ENCODE results near the gene GINS2.

Gene GINS2

DNA sequence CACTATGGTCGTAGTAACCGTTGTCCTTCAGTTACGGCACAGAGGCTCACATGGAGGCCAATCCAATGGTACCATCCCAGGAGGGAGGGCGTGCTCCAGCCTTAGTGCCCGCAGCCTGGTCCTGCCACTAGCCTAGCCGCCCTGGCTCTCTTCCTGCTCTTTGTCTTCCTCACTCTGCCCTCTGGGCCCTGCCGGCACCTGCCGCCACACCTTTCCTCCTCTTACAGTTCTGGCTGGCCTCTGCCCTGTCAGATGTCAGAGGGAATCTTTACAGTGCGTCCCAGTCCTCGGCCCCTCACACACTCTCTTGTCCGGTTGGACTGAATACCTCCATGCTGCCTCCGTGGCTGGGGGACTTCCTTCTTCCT is 23.4 kb downstream of the GINS2 start:
- no peak for DNase-seq

DNA sequence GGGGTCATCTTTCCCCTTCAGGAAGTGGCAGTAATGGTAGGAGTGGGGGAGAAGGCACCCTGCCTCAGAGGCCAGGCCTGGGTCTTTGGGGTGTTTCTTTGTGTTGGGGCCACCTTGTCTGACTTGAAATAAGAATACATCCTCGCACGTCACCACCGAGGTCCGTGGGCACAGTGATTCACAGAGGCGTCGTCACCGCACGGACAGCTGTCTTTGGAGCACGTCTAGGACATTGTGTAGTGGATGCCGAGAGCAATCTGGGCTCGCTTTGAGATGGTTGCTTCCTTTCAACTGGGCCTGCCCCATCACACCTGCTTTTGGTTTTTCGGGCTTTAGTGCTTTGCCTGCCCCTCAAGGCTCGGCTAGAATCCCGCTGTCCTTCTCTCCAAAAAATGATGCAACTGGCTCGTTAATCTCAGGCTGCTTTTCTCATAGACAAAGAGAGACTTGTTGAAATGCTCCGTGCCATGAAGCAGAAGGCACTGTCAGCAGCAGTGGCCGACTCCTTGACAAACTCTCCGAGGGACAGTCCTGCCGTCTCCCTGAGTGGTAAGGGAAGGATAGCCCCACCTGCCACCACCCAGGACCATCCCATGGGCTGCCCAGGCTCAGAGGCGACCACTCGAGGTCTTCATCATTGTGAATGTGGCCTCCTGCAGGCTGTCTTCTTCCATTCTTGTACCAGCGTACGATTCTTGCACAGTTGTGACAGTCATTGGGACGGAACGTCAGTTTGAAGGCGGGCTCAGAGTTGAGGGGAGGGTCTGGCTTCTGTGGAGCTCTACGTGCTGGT is 24.0 kb downstream of the GINS2 start:
- no peak for DNase-seq

DNA sequence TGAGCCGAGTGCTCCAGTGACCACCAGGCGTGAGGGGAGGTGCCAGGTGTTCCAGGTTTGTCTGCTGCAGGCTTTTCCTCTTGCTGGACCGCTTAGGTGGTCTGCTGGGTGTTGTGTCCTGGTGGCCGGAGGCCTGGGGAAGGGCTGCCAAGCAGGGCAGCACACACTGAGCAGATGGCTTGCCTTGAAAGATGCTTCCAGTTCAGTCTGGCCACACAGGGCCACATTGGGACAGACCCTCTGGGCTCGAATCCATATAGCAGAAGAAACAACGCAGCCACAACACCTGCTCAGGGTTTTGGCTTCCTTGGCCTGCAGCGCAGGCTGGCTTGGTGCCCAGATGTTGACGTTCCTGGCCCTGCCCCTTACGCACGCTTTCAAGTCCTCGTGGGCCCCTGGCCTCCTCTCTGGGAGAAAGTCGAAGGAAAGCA is 24.8 kb downstream of the GINS2 start:
- peak; percentile 50 for DNase-seq

DNA sequence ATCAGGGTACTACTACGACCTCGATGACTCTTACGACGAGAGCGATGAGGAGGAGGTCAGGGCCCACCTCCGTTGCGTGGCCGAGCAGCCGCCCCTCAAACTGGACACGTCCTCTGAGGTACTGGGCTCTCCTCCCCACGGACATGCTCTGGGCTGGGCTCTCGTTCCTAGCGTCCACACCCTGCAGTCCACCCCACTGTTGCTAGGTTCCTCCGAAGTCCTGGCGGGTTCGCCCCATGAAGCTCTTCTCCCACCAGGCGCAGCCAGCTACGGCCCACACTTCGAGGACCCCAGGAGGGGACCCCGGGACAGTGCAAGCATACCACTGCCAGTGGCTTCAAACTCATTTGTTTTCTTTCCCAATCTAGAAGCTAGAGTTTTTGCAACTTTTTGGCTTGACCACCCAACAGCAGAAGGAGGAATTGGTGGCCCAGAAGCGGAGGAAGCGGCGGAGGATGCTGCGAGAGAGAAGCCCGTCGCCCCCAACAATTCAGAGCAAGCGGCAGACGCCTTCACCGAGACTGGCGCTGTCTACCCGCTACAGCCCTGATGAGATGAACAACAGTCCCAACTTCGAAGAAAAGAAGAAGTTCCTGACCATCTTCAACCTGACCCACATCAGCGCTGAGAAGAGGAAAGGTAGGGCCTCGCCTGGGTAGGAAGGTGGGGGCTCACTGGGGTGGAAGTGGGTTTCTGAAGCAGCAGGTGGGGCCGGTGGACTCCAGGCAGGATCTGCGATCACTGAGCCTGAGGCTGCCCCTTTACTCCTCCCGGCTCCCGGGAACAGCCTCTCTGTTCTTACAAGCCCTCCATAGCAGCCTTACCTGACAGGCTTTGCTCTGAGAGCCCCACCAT is 25.6 kb downstream of the GINS2 start:
- DNase-seq: no peak

DNA sequence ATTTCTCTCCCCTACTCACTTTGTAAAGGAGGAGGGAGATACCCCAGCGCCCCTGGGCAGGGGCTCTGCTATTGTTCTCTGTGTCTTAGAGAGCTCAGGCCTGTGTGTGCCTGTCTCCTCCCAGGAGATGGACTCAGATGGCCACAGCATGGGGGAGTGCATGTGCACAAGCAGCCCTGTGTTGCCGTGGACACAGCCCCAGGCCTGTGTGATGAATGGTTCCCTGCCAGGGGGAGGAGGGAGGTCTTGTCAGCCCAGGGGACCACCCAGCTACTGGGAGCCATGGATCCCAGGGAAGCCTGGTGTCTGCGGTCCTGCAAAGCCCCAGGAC is 26.3 kb downstream of the GINS2 start:
- no peak for DNase-seq

DNA sequence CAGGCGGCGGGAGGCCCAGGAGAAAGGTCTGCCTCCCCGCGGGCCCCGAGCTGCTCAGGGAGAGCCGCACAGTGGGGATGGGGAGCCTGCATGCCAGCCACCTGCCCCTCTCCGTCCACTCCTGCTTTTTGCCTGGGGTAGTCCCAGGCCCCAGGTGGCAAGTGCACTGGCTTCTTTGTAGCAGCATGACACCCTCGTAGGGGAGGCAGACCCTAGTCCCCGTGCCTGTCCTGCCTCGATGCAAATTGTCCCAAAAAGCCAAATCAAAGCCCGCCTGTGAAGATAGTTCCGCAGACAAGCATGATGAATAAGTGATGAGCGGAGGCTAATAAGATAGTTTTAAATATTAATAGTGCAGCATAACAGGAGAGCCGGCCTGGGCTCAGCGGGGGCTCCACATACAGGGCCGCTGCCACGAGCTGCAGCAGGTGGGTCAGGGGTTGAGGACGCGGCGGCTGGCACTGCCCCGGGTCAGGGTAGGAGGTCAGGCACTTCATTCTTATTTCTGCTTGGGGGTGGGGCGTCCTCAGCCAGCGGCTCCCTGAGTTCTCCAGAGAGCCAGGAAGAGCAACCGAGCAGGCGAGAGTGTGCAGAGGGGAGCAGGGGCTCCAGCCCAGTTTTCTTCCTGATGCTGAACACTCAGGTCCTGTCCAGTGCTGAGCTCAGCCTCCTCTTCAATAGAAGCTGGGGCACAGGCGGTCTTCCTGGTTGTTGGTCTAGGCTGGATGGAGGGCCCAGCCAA is 26.8 kb downstream of the GINS2 start:
- no peak for DNase-seq

DNA sequence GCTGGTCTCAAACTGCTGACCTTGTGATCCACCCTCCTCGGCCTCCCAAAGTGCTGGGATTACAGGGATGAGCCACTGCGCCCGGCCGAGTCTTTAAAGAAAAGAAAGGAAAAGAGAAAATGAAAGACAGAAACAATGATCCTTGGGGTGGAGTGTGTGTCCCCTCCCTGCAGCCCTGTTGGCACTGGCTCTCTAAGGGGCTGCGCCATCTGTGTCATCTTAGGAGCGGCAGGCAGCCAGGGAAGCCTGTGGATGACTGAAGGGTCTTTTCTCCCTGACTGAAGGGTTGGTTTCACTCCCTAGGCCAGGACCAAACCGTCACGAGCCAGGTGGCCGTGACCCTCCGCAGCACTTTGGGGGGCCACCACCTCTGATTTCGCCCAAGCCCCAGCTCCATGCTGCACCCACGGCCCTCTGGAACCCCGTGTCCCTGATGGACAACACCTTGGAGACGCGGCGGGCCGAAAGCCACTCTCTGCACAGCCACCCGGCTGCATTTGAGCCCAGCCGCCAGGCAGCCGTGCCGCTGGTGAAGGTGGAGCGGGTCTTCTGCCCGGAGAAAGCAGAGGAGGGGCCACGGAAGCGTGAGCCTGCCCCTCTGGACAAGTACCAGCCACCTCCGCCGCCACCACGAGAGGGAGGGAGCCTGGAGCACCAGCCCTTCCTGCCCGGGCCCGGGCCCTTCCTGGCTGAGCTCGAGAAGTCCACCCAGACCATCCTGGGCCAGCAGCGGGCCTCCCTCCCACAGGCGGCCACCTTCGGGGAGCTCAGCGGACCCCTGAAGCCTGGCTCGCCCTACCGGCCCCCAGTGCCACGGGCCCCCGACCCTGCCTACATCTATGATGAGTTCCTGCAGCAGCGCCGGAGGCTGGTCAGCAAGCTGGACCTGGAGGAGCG is 27.7 kb downstream of the GINS2 start:
- no peak for DNase-seq

DNA sequence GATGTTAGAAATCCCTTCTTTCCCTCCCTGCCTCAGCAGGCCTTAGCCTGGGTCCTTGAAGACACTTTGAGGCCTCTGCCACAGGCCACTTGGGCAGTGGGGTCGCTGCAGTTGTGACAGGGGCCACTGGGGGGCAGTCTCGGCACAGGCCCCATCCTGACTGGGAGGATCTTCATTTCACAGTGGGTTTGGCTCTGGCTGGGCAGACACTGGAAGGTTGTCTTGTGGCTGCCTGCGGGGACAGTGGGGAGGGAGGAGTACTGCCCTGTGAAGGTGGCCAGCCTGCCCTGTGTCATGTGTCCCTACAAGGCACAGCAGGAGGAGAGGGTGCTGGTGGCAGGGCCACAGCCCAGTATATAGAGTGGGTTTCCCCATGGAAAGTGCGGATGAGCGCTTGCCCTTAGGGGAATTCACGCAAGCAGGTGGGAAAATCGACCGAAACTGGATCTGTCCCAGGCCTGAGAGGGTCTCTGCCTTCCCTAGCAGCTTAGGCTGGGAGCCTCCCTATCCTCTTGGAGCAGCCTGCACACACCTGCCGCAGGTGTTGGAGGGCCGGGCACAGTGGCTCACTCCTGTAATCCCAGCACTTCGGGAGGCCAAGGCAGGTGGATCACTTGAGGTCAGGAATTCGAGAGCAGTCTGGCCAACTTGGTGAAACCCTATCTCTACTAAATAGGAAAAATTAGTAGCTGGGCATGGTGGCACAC is 28.8 kb downstream of the GINS2 start:
- peak; percentile 6 for DNase-seq

DNA sequence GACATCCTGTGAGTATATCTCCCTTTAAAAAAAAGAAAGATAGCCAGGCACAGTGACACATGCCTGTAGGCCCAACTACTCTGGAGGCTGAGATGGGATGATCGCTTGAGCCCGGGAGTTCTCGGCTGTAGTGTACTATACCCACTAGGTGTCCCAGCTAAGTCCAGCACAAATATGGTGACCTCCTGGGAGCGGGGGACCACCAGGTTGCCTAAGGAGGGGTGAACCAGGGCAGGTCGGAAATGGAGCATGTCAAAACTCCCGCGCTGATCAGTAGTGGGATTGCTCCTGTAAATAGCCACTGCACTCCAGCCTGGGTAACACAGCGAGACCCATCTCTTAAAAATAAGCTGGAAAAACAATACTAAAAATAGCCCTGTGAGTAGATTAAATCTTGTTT is 29.4 kb downstream of the GINS2 start:
- no peak for DNase-seq

DNA sequence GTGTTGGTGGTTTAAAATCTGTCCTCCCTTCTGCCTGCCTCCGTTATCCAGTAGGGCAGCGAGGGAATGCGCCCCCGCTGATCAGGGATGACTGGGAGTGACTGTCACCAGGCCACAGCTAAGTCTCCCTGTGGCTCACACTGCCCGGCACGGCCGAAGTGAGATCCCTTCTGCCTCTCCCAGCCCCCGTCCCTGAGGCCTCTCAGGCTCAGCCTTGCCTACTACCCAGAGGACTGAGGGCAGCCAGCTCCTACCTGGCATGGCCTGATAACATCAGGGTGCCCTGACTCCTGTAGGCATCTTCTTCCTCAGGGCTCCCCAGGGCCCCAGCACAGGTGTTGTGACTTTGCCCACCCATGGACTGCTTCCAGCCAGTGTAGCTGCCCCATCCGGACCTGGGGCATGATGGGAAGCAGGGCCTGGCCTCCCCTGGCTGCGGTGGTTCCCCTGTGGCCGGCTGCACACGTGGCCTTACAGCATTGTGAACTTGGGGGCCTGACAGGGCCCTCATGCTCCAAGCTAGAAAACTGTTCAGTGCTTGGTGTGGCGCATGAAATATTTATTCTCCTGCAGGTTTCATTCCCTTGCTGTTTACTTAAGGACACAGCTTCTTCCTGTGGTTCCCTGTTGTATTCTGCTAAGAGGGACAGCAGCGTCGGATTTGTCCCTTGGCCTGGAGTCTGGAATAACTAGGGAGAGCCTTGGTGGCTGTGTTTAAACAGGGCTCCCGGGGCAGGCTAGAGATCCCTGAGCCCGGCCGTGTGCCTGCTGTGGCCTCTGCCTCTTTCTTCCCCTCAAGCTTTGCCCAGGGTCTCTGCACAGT is 30.0 kb downstream of the GINS2 start:
- DNase-seq: no peak

DNA sequence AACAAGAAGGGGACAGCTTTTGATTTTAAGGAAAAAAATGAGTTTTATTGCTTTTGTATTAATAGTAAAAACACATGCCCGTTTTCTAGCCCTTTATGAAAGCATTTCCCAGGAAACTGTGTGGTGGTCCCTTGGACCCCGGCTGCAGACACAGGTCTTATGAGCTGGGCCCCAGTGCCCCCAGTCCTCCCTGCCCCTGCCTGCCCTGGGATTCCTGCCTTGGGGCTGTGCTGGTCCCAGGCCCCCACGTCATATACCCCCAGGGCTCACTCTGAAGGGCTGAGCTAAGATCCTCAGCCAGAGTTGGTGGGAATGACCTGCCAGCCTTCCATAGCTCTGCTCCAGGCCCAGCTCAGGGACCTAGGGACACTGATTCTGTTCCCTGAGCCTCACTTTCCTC is 30.8 kb downstream of the GINS2 start:
- DNase-seq: no peak

DNA sequence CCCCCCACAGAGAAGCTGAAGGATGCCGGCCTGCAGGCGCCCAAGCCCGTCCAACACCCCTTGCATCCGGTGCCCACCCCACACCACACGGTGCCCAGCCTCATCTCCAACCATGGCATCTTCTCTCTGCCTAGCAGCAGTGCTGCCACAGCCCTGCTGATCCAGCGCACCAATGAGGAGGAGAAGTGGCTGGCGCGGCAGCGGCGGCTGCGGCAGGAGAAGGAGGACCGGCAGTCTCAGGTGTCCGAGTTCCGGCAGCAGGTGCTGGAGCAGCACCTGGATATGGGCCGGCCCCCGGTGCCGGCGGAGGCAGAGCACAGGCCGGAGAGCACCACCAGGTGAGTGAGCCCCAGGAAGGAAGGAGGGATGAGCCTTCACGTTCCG is 31.5 kb downstream of the GINS2 start:
- no peak for DNase-seq

DNA sequence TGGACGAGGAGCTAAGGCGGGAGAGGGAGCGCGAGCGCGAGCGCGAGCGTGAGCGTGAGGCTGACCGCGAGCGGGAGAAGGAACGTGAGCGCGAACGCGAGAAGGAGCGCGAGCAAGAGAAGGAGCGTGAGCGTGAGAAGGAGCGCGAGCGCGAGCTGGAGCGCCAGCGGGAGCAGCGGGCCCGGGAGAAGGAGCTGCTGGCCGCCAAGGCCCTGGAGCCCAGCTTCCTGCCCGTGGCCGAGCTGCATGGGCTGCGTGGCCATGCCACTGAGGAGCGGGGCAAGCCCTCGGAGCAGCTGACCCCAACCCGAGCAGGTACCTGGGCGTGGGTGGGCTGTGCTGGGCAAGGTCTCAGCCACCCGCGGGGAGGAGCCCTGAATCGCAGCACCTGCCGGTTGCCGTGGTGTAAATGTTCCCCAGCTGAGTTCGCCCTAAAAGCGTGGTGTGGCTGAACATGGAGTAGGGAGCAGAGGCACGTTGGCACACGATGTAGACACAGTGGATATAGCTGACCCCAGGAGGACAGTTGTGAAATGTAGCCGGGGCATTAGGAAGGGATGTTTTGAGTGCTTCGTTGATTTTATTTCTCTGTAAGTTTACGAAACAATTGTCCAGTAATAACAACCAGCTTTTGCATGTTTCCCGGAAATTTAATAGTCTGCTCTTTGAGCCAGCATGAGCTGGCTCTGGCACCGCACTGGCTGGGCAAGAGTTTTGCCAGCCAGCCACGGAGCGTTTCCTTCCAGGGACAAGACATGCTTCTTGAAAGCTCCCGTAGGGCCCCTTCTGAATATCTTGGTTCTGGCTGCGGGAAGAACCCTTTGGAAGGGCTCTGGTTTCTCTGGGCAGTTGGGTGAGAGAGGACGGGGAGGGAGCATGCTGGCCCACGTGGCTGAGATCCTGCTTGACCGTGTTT is 32.1 kb downstream of the GINS2 start:
- DNase-seq: no peak

DNA sequence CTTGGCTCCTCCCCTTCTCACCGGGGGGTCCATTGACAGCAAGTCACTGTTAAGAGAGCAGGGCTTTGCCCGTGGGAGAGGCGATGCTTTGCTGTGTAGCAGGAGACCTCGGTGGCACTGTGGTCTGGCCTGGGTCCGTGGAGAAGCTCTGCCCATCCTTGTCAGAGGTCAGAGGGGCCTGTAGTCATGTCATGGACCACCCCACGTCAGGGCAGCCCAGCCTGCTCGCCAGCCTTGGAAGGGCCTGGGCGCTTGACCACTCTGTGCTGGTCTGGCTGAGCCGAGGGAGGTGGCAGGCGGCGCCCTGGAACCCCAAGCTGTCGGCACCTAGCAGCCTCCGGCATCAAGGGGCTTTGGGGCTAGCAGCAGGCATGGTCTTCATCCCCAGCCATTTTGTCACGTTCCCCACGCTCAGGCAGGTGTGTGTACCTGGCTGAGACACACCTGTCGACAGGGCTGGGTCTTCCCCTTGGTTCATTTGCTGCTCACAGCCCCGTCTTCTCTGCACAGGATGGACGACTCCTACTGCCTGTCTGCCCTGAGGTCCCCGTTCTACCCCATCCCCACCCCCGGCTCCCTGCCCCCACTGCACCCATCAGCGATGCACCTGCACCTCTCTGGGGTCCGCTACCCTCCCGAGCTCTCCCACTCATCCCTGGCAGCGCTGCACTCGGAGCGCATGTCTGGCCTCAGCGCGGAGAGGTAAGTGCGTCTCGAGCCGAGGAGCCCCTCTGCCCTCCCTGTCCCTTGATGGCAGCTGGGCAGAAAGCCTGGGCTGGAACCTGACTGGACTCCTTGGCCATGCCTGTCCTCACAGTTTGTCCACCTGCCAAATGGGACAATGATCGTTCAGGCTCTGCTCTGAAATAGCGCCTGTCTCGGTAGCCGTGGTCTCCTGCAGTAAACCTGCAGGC is 33.3 kb downstream of the GINS2 start:
- no peak for DNase-seq

DNA sequence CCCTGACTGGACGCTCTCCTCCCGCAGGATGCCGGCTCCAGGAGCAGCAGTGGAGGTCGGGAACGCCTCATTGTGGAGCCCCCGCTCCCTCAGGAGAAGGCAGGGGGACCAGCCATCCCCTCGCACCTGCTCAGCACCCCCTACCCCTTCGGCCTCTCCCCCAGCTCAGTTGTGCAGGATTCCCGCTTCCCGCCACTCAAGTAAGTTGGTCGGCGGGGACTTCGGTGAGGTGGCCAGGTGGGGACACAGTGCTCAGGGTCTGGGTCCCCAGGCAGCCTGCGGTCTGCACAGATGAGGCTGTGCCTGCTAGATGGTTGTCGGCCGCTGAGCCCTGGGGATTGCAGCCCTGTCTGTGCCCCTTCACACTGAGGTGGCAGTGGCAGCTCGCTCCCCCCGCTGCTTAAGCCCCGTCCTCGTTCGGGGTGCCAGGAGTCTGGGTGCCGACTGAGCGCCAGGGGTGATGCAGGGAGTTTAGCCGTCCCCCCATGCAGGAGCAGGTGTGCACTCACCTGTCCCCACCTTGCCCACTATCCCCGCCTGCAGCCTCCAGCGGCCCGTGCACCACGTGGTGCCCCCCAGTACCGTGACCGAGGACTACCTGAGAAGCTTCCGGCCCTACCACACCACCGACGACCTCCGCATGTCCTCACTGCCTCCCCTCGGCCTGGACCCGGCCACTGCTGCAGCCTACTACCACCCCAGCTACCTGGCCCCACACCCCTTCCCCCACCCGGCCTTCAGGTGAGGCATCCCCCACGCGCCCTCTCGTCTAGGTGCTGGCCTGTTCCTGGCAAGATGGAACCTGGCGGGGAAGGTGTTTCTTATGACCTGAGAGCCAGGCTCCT is 34.3 kb downstream of the GINS2 start:
- no peak for DNase-seq

DNA sequence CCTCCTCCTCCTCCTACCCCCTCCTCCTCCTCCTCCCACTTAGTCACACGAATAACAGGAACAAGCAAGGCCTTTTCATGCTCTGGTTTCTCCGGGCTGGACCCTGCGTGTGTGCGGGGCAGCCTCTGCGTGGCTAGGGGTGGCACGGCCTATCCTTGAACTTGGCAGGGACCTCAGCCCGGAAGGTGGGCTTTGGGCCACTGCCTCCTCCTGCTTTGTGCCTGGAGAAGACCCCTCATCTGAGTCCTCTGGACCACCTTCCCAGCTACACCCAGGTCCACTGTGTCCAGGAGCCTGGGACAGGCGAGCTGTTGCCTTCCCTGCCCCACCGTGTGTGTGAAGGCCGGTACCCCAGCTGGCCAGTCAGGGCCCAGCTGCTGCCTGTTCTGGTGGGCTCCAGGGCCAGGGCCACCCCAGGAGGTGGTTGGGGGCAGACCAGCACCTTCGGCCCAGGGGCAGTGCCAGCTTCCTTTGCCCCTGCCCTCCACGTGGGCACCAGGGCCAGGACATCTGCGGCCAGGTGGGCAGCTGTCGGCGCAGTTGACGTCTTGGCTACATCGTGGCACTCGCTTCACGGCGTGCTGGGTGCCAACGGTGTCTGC is 35.4 kb downstream of the GINS2 start:
- DNase-seq: no peak

DNA sequence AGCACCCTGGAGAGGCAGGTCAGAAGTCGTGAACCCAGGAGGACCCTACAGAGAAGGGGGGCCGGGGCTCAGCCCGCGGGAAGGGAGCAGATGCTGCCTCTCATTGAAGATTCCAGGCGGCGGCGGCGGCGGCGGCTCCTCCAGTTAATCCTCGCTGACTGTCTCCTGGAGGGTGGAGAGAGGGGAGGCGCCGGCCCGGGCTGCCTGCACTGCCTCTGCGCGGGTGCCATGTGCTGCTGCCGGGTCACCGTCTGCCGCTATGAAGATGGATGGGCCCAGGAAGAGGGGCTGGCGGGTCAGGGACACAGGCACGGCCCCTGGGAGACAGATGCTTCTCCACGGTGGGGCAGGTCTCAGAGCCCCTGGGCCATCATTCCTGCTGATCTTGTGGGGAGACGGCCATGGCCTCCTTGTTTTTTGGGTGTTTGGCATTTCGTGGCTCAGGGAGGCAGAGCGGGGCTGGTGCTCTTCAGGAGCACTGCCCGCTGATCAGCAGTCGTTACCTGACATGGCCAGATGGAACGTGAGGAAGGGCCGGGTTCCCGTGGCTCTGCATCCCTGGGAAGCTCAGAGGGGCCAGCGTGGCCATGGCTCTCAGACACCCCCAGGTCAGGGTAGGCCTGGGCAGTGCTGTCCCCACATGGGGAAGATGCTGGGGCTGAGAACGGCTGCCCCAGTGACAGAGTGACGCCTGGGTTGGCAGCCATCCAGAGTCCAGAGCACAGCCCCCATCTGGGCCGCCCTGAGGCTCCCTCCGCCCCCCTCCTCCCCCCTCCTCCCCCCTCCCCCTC is 36.1 kb downstream of the GINS2 start:
- peak; percentile 40 for DNase-seq
